Dedifferentiated amniotic fluid mesenchymal stem cell (primary cell): ENCODE data around the gene AOAH.

ENCODE experiments used
- DNase-seq: peaks from one replicate; pipeline ENCODE4 v3.0.0-alpha.2; 2016; ENCODE audit errors: extremely low spot score

AOAH gene

GRCh38 chr7:36629351-36629750 is 94.9 kb downstream of the AOAH start:
- DNase-seq: no peak

GRCh38 chr7:36627836-36628235 is 96.5 kb downstream of the AOAH start:
- DNase-seq: no peak

GRCh38 chr7:36626111-36626510 is 98.2 kb downstream of the AOAH start:
- DNase-seq: no peak

GRCh38 chr7:36625247-36625646 is 99.0 kb downstream of the AOAH start:
- no peak for DNase-seq

GRCh38 chr7:36623247-36623646 is 101.0 kb downstream of the AOAH start:
- DNase-seq: no peak

- DNase-seq: no peak
These were observed 102.9 kb downstream of the AOAH start for GRCh38 chr7:36621396-36621795.

- no peak for DNase-seq
These were observed 104.1 kb downstream of the AOAH start for GRCh38 chr7:36620166-36620708.

- DNase-seq: no peak
These were observed 106.9 kb downstream of the AOAH start for GRCh38 chr7:36617408-36617807.

- DNase-seq: no peak
These were observed 108.3 kb downstream of the AOAH start for GRCh38 chr7:36615852-36616540.

- DNase-seq: no peak
These were observed 109.3 kb downstream of the AOAH start for GRCh38 chr7:36614959-36615358.

- no peak for DNase-seq
These were observed 111.2 kb downstream of the AOAH start for GRCh38 chr7:36613031-36613614.

GRCh38 chr7:36611703-36612102 is 112.6 kb downstream of the AOAH start:
- no peak for DNase-seq

- no peak for DNase-seq
These were observed 116.6 kb downstream of the AOAH start for GRCh38 chr7:36607721-36608095.

- DNase-seq: no peak
These were observed 117.1 kb downstream of the AOAH start for GRCh38 chr7:36606976-36607720.

GRCh38 chr7:36606153-36606975 is 117.9 kb downstream of the AOAH start:
- DNase-seq: no peak

GRCh38 chr7:36605261-36606051 is 118.8 kb downstream of the AOAH start:
- no peak for DNase-seq

GRCh38 chr7:36604806-36605205 is 119.5 kb downstream of the AOAH start:
- no peak for DNase-seq

- DNase-seq: no peak
These were observed 121.1 kb downstream of the AOAH start for GRCh38 chr7:36602934-36603887.

GRCh38 chr7:36602511-36602910 is 121.8 kb downstream of the AOAH start:
- DNase-seq: no peak

GRCh38 chr7:36601601-36602000 is 122.7 kb downstream of the AOAH start:
- no peak for DNase-seq
